A673 (cell line): ENCODE data around the gene ESPN. TPM values are rescaled to one million over a fixed set of nuclear protein-coding genes. Genes with fewer than 3 reads are reported as not detected.
"Not testable (repeated sequence)": the region's sequence is repeated elsewhere in the genome, so short reads cannot be mapped to it uniquely, and the experiment has no call there.

Source experiments
- BruUV-seq: library from RNA; stranded (reverse); fragments of 400-500 nt; replicated peaks from 2 replicates; lab custom pipeline; 2021; lab: Mats Ljungman, UMichigan
- CTCF ChIA-PET: fragments of 300-600 bp; sonication (Branson Sonifier 250); formaldehyde crosslinking; loops from one replicate; lab custom pipeline; 2022; ENCODE audit warnings: antibody characterized with exemption; lab: Charles Lee
- POLR2A ChIA-PET: fragments of 300-600 bp; sonication (Branson Sonifier 250); formaldehyde crosslinking; loops from one replicate; lab custom pipeline; 2022; ENCODE audit warnings: antibody characterized with exemption; ENCODE audit not compliant: low non-redundant PET; lab: Charles Lee
- DNase-seq: peaks from one replicate; pipeline ENCODE4 v3.0.0-alpha.2; 2015; ENCODE audit warnings: low spot score
- H3K27ac ChIP-seq: fragments of 200-600 bp; sonication (generic); 2 replicates; pipeline ENCODE4 v1.5.1; 2016; ENCODE audit warnings: mixed run types, low read depth, mild to moderate bottlenecking, mixed read lengths, antibody characterized with exemption, low read length; ENCODE audit not compliant: poor library complexity, severe bottlenecking
- H3K27me3 ChIP-seq: fragments of 200-600 bp; sonication (generic); replicated peaks from 2 replicates; pipeline ENCODE4 v1.6.1; 2017; ENCODE audit warnings: mixed run types, low read depth, mild to moderate bottlenecking, mixed read lengths, antibody characterized with exemption, low read length; ENCODE audit not compliant: insufficient read depth, poor library complexity
- H3K36me3 ChIP-seq: fragments of 200-600 bp; sonication (generic); 2 replicates; pipeline ENCODE4 v1.6.1; 2016; ENCODE audit warnings: mixed run types, mild to moderate bottlenecking, mixed read lengths, antibody characterized with exemption, low read length; ENCODE audit not compliant: insufficient read depth, poor library complexity, severe bottlenecking
- H3K4me1 ChIP-seq: fragments of 200-600 bp; sonication (generic); 2 replicates; pipeline ENCODE4 v1.6.1; 2017; ENCODE audit warnings: mixed run types, mild to moderate bottlenecking, mixed read lengths, antibody characterized with exemption, low read length; ENCODE audit not compliant: insufficient read depth, poor library complexity, severe bottlenecking
- H3K4me3 ChIP-seq: fragments of 200-600 bp; sonication (generic); 2 replicates; pipeline ENCODE4 v1.5.1; 2016; ENCODE audit warnings: low read depth, mixed run types, mild to moderate bottlenecking, mixed read lengths, low read length; ENCODE audit not compliant: poor library complexity, severe bottlenecking
- H3K9me3 ChIP-seq: fragments of 200-600 bp; sonication (generic); 2 replicates; pipeline ENCODE4 v1.6.1; 2016; ENCODE audit warnings: mixed run types, low read depth, mild to moderate bottlenecking, mixed read lengths, antibody characterized with exemption, low read length; ENCODE audit not compliant: poor library complexity, severe bottlenecking
- CTCF ChIP-seq: fragments of 300-800, 200-600 bp; sonication (generic); conservative IDR thresholded peaks from 2 replicates; pipeline ENCODE4 v1.5.1; 2017; ENCODE audit warnings: low read depth, mild to moderate bottlenecking, antibody characterized with exemption, low read length, moderate library complexity, mixed read lengths
- EZH2 ChIP-seq: fragments of 200-600 bp; sonication (generic); IDR thresholded peaks from 2 replicates; pipeline ENCODE4 v1.6.1; 2017; ENCODE audit warnings: borderline replicate concordance, low read depth, mild to moderate bottlenecking, mixed read lengths, antibody characterized with exemption, low read length; ENCODE audit not compliant: poor library complexity, severe bottlenecking
- intact Hi-C: fragments of 100-400 bp; cut with micrococcal nuclease; formaldehyde crosslinking; loops from one replicate; pipeline ENCODE4 v1.10.0; 2022; ENCODE audit not compliant: unreplicated experiment
- total RNA-seq: library from RNA; stranded (reverse); gene quantifications from 2 replicates; pipeline ENCODE4 v1.2.3, GENCODE V29; 2021

Gene ESPN
- total RNA-seq, 1 experiment from 2014 or later, result not detected

- no peak for DNase-seq
- intact Hi-C loops, result no loop called here
- no peaks in the 10 kb centered on the region for H3K36me3 ChIP-seq
- ChIA-PET POLR2A (no interaction called here), CTCF (interaction anchor here (1.2 kb wide), 1 partner anchor 12 kb away, joined by 3 read pairs; no protein-coding TSS in a partner anchor)
- H3K4me1 ChIP-seq, result no peaks in the 10 kb centered on the region
- no peak overlapping the region for H3K4me3 ChIP-seq
- H3K9me3 ChIP-seq, result no peaks in the 10 kb centered on the region
- no peak overlapping the region for H3K27ac ChIP-seq
- peaks cover 87% of the 10 kb centered on the region for H3K27me3 ChIP-seq
- BruUV-seq, result no TSS peak
- no peak for TF ChIP-seq EZH2
Measured at GRCh38 chr1:6450005-6450450, 25.5 kb downstream of the ESPN start.

GRCh38 chr1:6450486-6450885 is 25.9 kb downstream of the ESPN start:
- H3K27me3 ChIP-seq, result peaks cover 91% of the 10 kb centered on the region
- POLR2A ChIA-PET, intact Hi-C loops, H3K4me3 ChIP-seq, H3K4me1 ChIP-seq, H3K9me3 ChIP-seq, DNase-seq, H3K27ac ChIP-seq, H3K36me3 ChIP-seq, BruUV-seq: not testable (repeated sequence)
- CTCF ChIA-PET, result interaction anchor here (0.6 kb wide), 2 partner anchors 13 to 203 kb away, joined by 4 to 5 read pairs; no protein-coding TSS in a partner anchor

GRCh38 chr1:6450943-6451373 is 26.4 kb downstream of the ESPN start:
- Histone ChIP-seq H3K4me3 (no peak overlapping the region), H3K4me1 (no peaks in the 10 kb centered on the region), H3K27me3 (peaks cover 96% of the 10 kb centered on the region), H3K36me3 (no peaks in the 10 kb centered on the region), H3K27ac (no peak overlapping the region), H3K9me3 (no peaks in the 10 kb centered on the region)
- intact Hi-C loops, result no loop called here
- BruUV-seq, result no TSS peak
- ChIA-PET POLR2A (no interaction called here), CTCF (interaction anchor here (0.6 kb wide), 2 partner anchors 13 to 204 kb away, joined by 4 to 5 read pairs; no protein-coding TSS in a partner anchor)
- DNase-seq, result no peak
- TF ChIP-seq EZH2, result no peak
- TF ChIP-seq CTCF, result no peak

- ChIA-PET POLR2A (interaction anchor here (0.7 kb wide), 1 partner anchor 1765 kb away, joined by 3 read pairs; no protein-coding TSS in a partner anchor), CTCF (interaction anchor here (0.6 to 1.3 kb wide), 2 partner anchors 16 to 1433 kb away, joined by 3 to 6 read pairs; no protein-coding TSS in a partner anchor)
- H3K27ac ChIP-seq, H3K36me3 ChIP-seq, H3K4me3 ChIP-seq, intact Hi-C loops, BruUV-seq, H3K4me1 ChIP-seq, DNase-seq, H3K9me3 ChIP-seq: not testable (repeated sequence)
- H3K27me3 ChIP-seq, result peaks cover 83% of the 10 kb centered on the region
- TF ChIP-seq EZH2, result peak; percentile 82
Measured at GRCh38 chr1:6453895-6454855, 29.6 kb downstream of the ESPN start.
